BLaER1 treated with 17β-estradiol and CSF1 and Interleukin-3, amounts not matched to agents 10 nM and 100 nM (cell line): ENCODE results near the gene SOS1.

ENCODE experiments used
- H3K27ac ChIP-seq, 11 experiments: shearing (Covaris generic); formaldehyde crosslinking; 2 replicates each; pipeline ENCODE4 v1.8.1; 2022
- H3K27me3 ChIP-seq, 11 experiments: shearing (Covaris generic); formaldehyde crosslinking; 2 replicates each; pipeline ENCODE4 v1.8.1; 2022
- H3K36me3 ChIP-seq, 11 experiments: shearing (Covaris generic); formaldehyde crosslinking; 2 replicates each; pipeline ENCODE4 v1.8.1; 2022
- H3K4me1 ChIP-seq, 10 experiments: shearing (Covaris generic); formaldehyde crosslinking; 2 replicates each; pipeline ENCODE4 v1.8.1; 2022
- H3K4me2 ChIP-seq, 11 experiments: shearing (Covaris generic); formaldehyde crosslinking; 2 replicates each; pipeline ENCODE4 v1.8.1; 2022
- H3K4me3 ChIP-seq, 10 experiments: shearing (Covaris generic); formaldehyde crosslinking; 2 replicates each; pipeline ENCODE4 v1.8.1; 2022
- H3K9ac ChIP-seq, 11 experiments: shearing (Covaris generic); formaldehyde crosslinking; 2 replicates each; pipeline ENCODE4 v1.8.1; 2022
- H3K9me3 ChIP-seq, 11 experiments: shearing (Covaris generic); formaldehyde crosslinking; replicated peaks in 1 of 11; 2 replicates each; pipeline ENCODE4 v1.8.1; 2022
- H4K20me1 ChIP-seq, 11 experiments: shearing (Covaris generic); formaldehyde crosslinking; 2 replicates each; pipeline ENCODE4 v1.8.1; 2022
- Cebpa-rat ChIP-seq, 11 experiments: shearing (Covaris generic); IDR thresholded peaks; 2 replicates each; pipeline ENCODE4 v1.8.1; 2022

The SOS1 gene

DNA sequence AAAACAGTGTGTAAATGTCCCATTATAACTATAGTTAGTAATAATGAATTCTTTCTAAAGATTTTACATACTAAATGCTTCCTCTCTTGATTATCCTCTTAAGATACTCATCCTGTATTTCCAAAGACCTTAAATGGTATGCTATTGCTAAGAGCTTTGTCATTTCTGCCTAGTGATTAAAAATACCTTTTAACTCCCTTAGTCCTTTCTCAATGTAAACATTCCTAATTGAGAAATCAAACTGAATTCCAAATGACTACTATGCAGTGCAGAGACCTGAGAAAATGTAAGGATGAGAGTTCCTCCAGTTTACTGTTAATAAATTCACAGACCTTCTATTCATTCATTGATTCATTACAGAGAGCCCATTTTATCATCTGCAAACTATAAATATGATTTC is 86.9 kb downstream of the SOS1 start:
- H3K9me3 ChIP-seq: no peaks in the 10 kb centered on the region
- H3K4me1 ChIP-seq: no peaks in the 10 kb centered on the region
- no peak overlapping the region for H3K4me3 ChIP-seq
- no peak overlapping the region for H3K27ac ChIP-seq
- H3K27me3 ChIP-seq: no peaks in the 10 kb centered on the region
- peaks cover 41 to 79% (median 50%) of the 10 kb centered on the region in 11 experiments for H3K36me3 ChIP-seq
- no peak for TF ChIP-seq Cebpa-rat (IDR thresholded peaks at IDR 0.05)
- no peak overlapping the region for H3K9ac ChIP-seq
- H4K20me1 ChIP-seq: no peaks in the 10 kb centered on the region; a peak in 1 of 22 replicates
- H3K4me2 ChIP-seq: no peak overlapping the region

DNA sequence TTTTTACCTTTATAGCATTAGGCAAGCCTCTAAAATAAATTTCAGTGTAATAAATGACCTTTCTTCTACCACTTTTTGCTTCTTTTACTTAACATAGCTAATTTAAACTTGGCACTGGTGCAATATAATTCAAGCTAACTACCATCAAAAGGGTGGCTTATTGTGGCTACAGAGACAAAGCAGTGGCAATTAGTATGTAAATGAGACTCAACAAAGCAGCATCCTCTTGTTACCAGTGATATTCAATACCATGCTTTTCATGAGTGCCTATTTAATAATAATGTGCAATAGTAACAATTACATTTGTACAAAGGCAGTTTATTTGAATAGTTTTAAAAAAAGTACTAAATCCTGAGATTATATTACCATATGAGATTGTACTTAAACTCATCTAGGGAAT is 93.4 kb downstream of the SOS1 start:
- H3K4me1 ChIP-seq: peaks cover 0 to 7% (median 0%) of the 10 kb centered on the region in 10 experiments; a peak in 1 of 20 replicates
- H3K9ac ChIP-seq: no peak overlapping the region
- peaks cover 37 to 94% (median 69%) of the 10 kb centered on the region in 11 experiments for H3K36me3 ChIP-seq
- no peaks in the 10 kb centered on the region for H3K27me3 ChIP-seq
- no peak overlapping the region for H3K4me2 ChIP-seq
- no peak overlapping the region for H3K4me3 ChIP-seq
- TF ChIP-seq Cebpa-rat (IDR thresholded peaks at IDR 0.05): no peak
- no peak overlapping the region for H3K27ac ChIP-seq
- H3K9me3 ChIP-seq: no peaks in the 10 kb centered on the region
- peaks cover 0 to 22% (median 0%) of the 10 kb centered on the region in 11 experiments; a peak in 2 of 22 replicates for H4K20me1 ChIP-seq

DNA sequence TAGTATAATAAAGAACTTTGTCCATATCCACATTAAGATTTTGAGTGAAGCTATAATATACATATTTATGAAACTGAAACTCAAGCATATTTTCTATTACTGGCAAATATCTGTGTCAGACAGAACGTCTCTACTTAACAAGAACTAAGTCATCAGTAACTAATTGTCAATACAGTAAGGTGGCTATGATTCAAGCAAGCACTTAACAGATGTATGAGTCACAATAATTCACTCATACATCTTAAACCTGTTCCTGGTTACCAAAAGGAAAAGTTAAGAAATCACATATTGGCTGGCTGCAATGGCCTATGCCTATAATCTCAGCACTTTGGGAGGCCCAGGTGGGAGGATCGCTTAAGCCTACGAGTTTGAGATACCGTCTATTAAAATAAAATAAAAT is 96.0 kb downstream of the SOS1 start:
- TF ChIP-seq Cebpa-rat (IDR thresholded peaks at IDR 0.05): no peak
- Histone ChIP-seq H3K36me3 (peaks cover 21 to 89% (median 54%) of the 10 kb centered on the region in 11 experiments), H4K20me1 (peaks cover 0 to 30% (median 0%) of the 10 kb centered on the region in 11 experiments; a peak in 2 of 22 replicates), H3K9me3 (no peaks in the 10 kb centered on the region), H3K27me3 (no peaks in the 10 kb centered on the region), H3K4me2 (no peak overlapping the region), H3K4me3 (no peak overlapping the region), H3K27ac (no peak overlapping the region), H3K4me1 (peaks cover 0 to 7% (median 0%) of the 10 kb centered on the region in 10 experiments; a peak in 1 of 20 replicates), H3K9ac (no peak overlapping the region)

DNA sequence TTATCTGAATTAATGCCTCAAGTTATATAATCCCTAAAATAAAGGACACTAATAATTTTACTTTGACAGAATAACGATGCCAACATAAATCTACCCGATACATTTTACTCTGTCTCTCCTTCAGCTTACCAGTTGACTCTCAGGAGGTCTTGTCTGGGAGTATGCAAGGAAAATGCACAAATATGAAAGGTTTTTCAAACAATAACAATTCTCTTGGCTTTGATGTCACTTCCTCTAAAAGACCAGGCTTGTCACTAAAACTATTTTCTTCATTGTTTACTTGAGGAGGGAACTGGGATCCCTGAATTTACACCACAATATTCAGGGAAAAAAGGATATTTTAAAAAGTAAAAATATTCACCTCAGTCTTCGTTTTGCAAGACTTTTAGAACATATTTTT is 97.2 kb downstream of the SOS1 start:
- Histone ChIP-seq H3K4me1 (peaks cover 0 to 7% (median 0%) of the 10 kb centered on the region in 10 experiments; a peak in 1 of 20 replicates), H3K36me3 (peaks cover 10 to 89% (median 45%) of the 10 kb centered on the region in 11 experiments; a peak in 21 of 22 replicates), H3K9me3 (no peaks in the 10 kb centered on the region), H3K9ac (no peak overlapping the region), H3K27ac (no peak overlapping the region), H3K27me3 (no peaks in the 10 kb centered on the region), H3K4me2 (no peak overlapping the region), H4K20me1 (peaks cover 0 to 38% (median 0%) of the 10 kb centered on the region in 11 experiments; a peak in 3 of 22 replicates), H3K4me3 (no peak overlapping the region)
- no peak for TF ChIP-seq Cebpa-rat (IDR thresholded peaks at IDR 0.05)

DNA sequence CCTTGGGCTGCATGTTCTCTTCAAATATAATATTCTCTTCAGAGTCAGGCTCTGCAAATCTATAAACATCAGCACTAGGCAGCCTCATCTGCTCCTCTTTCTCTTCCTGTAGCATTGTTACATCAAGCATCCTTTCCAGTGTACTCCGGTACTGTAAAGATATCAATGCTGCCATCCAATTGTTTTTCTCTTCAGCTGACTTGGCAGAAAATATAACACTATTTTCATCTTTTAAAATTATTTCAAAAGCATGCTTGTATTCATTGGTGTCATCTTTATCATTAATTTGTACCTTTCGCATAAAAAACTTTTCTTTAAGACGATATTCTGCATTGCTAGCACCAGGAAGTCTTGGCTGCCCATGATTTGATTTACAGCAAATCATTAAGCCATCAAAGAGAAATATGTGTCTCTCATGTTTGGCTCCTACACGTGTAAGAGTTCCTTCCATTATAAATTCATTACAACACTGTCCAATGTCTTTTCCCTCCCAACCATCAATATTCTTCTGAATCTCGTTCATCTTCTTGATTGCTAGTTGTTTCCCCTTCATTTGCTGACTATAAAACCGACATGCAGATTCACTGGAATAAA is 98.1 kb downstream of the SOS1 start:
- peaks cover 0 to 36% (median 0%) of the 10 kb centered on the region in 11 experiments; a peak in 3 of 22 replicates for H4K20me1 ChIP-seq
- no peaks in the 10 kb centered on the region for H3K9me3 ChIP-seq
- H3K9ac ChIP-seq: no peak overlapping the region
- H3K4me1 ChIP-seq: peaks cover 0 to 7% (median 0%) of the 10 kb centered on the region in 10 experiments; a peak in 1 of 20 replicates
- TF ChIP-seq Cebpa-rat (IDR thresholded peaks at IDR 0.05): no peak
- H3K4me2 ChIP-seq: no peak overlapping the region
- H3K27me3 ChIP-seq: no peaks in the 10 kb centered on the region
- no peak overlapping the region for H3K4me3 ChIP-seq
- no peak overlapping the region for H3K27ac ChIP-seq
- peaks cover 10 to 89% (median 41%) of the 10 kb centered on the region in 11 experiments; a peak in 21 of 22 replicates for H3K36me3 ChIP-seq

DNA sequence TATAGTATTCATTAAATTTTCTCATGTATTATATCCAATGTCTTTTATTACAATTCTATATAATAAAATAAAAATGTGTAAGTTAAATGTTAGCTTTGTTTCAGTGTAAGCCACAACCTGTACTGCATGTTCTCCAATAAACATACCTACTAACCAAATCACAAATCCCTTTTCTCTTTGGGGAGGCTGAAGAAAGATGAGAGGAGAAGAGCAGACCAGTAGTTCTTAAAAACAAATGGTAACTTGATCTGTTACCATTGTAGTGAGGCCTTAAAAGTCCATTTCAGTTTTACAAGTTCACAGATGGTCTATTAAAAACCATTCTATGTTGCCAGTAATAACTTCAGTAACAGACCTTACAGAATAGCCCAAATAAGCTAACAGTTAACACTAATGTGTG is 100.5 kb downstream of the SOS1 start:
- H3K4me1 ChIP-seq: peaks cover 0 to 7% (median 0%) of the 10 kb centered on the region in 10 experiments; a peak in 1 of 20 replicates
- H3K4me3 ChIP-seq: no peak overlapping the region
- H3K9me3 ChIP-seq: no peaks in the 10 kb centered on the region
- H3K9ac ChIP-seq: no peak overlapping the region
- H3K4me2 ChIP-seq: no peak overlapping the region
- H3K27ac ChIP-seq: no peak overlapping the region
- H3K27me3 ChIP-seq: no peaks in the 10 kb centered on the region
- no peak for TF ChIP-seq Cebpa-rat (IDR thresholded peaks at IDR 0.05)
- peaks cover 0 to 52% (median 0%) of the 10 kb centered on the region in 11 experiments; a peak in 3 of 22 replicates for H4K20me1 ChIP-seq
- peaks cover 10 to 85% (median 39%) of the 10 kb centered on the region in 11 experiments; a peak in 21 of 22 replicates for H3K36me3 ChIP-seq

DNA sequence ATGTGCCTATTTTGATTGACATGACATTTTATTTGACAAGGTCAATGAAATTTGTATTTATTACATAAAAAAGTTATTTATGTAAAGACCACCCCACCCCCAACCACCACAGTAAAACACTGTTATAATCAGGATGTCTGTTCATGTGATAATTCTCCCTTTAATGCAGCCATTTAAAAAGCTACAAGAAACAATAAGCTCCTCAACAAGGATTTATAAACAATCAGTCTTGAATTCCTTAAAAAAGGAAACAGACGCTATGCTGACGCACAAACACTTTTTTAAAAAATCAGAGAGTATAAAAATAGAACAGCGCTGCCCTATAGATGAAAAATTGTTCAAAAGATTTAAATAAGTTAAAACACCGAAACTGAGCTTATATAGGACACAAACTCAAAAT is 102.2 kb downstream of the SOS1 start:
- Histone ChIP-seq H3K4me1 (peaks cover 0 to 7% (median 0%) of the 10 kb centered on the region in 10 experiments; a peak in 1 of 20 replicates), H3K4me3 (no peak overlapping the region), H3K9me3 (no peaks in the 10 kb centered on the region), H3K27ac (no peak overlapping the region), H3K9ac (no peak overlapping the region), H3K36me3 (peaks cover 16 to 83% (median 42%) of the 10 kb centered on the region in 11 experiments), H3K4me2 (no peak overlapping the region), H3K27me3 (no peaks in the 10 kb centered on the region), H4K20me1 (peaks cover 0 to 59% (median 0%) of the 10 kb centered on the region in 11 experiments; a peak in 3 of 22 replicates)
- no peak for TF ChIP-seq Cebpa-rat (IDR thresholded peaks at IDR 0.05)

DNA sequence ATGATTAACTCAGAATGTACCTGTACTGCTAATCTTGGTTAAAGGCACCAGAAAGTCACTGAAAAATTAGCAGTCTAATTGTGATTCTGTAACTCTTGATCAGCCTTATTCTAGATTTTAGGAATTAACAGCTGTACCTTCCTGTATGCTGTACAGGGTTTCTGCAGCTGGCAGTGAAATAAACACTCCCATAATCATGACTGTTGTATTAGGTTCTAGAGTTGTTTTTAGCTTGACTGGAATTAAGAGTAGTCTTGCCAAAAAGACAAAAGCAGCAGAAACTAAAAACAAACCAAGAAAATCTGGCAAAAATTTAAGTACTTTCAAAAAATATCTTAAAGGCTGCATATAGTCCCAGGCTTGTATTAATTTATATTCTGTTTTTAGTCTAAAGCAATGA is 103.5 kb downstream of the SOS1 start:
- Histone ChIP-seq H4K20me1 (peaks cover 0 to 65% (median 0%) of the 10 kb centered on the region in 11 experiments; a peak in 3 of 22 replicates), H3K4me3 (no peak overlapping the region), H3K27me3 (no peaks in the 10 kb centered on the region), H3K27ac (no peak overlapping the region), H3K9ac (no peak overlapping the region), H3K9me3 (no peaks in the 10 kb centered on the region), H3K4me2 (no peak overlapping the region), H3K36me3 (peaks cover 20 to 83% (median 45%) of the 10 kb centered on the region in 11 experiments), H3K4me1 (peaks cover 0 to under 1% (median 0%) of the 10 kb centered on the region in 10 experiments; a peak in 1 of 20 replicates)
- no peak for TF ChIP-seq Cebpa-rat (IDR thresholded peaks at IDR 0.05)

DNA sequence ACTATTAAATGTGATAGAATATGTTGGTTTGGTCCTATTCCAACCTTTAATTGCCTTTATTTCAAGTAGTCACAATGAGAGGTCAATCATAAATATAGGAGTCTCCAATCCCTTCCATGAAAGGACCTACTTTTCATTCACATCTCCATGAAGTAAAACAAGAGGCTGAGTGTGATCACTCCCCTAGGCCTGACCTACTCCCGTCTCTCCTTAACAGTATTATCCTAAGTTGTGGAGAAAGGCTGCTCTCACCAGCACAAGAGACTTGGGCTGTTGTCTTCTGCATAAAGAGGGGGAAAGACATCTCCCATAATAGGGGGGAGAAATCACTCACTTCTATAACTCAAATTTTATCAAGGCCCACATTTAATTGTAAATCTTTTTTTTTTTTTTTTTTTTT is 105.4 kb downstream of the SOS1 start:
- no peaks in the 10 kb centered on the region for H3K4me1 ChIP-seq
- H3K9ac ChIP-seq: no peak overlapping the region
- no peak overlapping the region for H3K4me3 ChIP-seq
- TF ChIP-seq Cebpa-rat (IDR thresholded peaks at IDR 0.05): no peak
- H3K4me2 ChIP-seq: no peak overlapping the region
- H3K36me3 ChIP-seq: peaks cover 35 to 89% (median 52%) of the 10 kb centered on the region in 11 experiments
- H4K20me1 ChIP-seq: peaks cover 0 to 61% (median 0%) of the 10 kb centered on the region in 11 experiments; a peak in 3 of 22 replicates
- no peaks in the 10 kb centered on the region for H3K27me3 ChIP-seq
- no peaks in the 10 kb centered on the region for H3K9me3 ChIP-seq
- H3K27ac ChIP-seq: no peak overlapping the region
